Measurements from ENCODE around the gene PSMB1.
"Not testable (repeated sequence)": the region's sequence is repeated elsewhere in the genome, so short reads cannot be mapped to it uniquely, and the experiment has no call there.

Gene PSMB1

GRCh38 chr6:170512249-170512648 lies 40.9 kb downstream of the PSMB1 start:
- Histone ChIP-seq H3K9me3 (ENCODE audit: insufficient read depth, low read depth, low read length) (no peaks in the 10 kb centered on the region), H3K9ac (ENCODE audit: low read depth, low read length) (no peak overlapping the region), H3K27me3 (ENCODE audit: insufficient read depth, low read length) (no peaks in the 10 kb centered on the region), H3K4me3 (ENCODE audit: low read length) (no peak overlapping the region), H3K27ac (ENCODE audit: low read depth, low read length) (no peak overlapping the region), H3K36me3 (ENCODE audit: insufficient read depth, low read length) (no peaks in the 10 kb centered on the region), H3K4me1 (ENCODE audit: insufficient read depth, low read length) (no peaks in the 10 kb centered on the region)
- WGBS, result 98% methylated on average over 4 of the region's 4 CpGs

GRCh38 chr6:170510631-170511030 lies 42.5 kb downstream of the PSMB1 start:
- no peaks in the 10 kb centered on the region for H3K36me3 ChIP-seq (ENCODE audit: insufficient read depth, low read length)
- H3K27ac ChIP-seq (ENCODE audit: low read depth, low read length), result no peak overlapping the region
- no peaks in the 10 kb centered on the region for H3K9me3 ChIP-seq (ENCODE audit: insufficient read depth, low read depth, low read length)
- H3K4me3 ChIP-seq (ENCODE audit: low read length), result no peak overlapping the region
- H3K4me1 ChIP-seq (ENCODE audit: insufficient read depth, low read length), result no peaks in the 10 kb centered on the region
- no peaks in the 10 kb centered on the region for H3K27me3 ChIP-seq (ENCODE audit: insufficient read depth, low read length)
- no peak overlapping the region for H3K9ac ChIP-seq (ENCODE audit: low read depth, low read length)
- WGBS, result 95% methylated on average over 20 of the region's 20 CpGs

- no peak overlapping the region for H3K4me3 ChIP-seq (ENCODE audit: low read length)
- H3K9ac ChIP-seq (ENCODE audit: low read depth, low read length), result no peak overlapping the region
- H3K4me1 ChIP-seq (ENCODE audit: insufficient read depth, low read length), result no peaks in the 10 kb centered on the region
- no peaks in the 10 kb centered on the region for H3K9me3 ChIP-seq (ENCODE audit: insufficient read depth, low read depth, low read length)
- whole genome bisulfite sequencing, result 91% methylated on average over 3 of the region's 3 CpGs
- H3K27me3 ChIP-seq (ENCODE audit: insufficient read depth, low read length), result no peaks in the 10 kb centered on the region
- H3K27ac ChIP-seq (ENCODE audit: low read depth, low read length), result no peak overlapping the region
- H3K36me3 ChIP-seq (ENCODE audit: insufficient read depth, low read length), result no peaks in the 10 kb centered on the region
These were observed 43.4 kb downstream of the PSMB1 start for GRCh38 chr6:170509723-170510018.

GRCh38 chr6:170508892-170509722 lies 44.0 kb downstream of the PSMB1 start:
- not testable (repeated sequence) for H3K9ac ChIP-seq (ENCODE audit: low read depth, low read length); H3K4me1 ChIP-seq (ENCODE audit: insufficient read depth, low read length); H3K36me3 ChIP-seq (ENCODE audit: insufficient read depth, low read length); H3K27ac ChIP-seq (ENCODE audit: low read depth, low read length); H3K4me3 ChIP-seq (ENCODE audit: low read length); H3K27me3 ChIP-seq (ENCODE audit: insufficient read depth, low read length); H3K9me3 ChIP-seq (ENCODE audit: insufficient read depth, low read depth, low read length)
- 89% methylated on average over 5 of the region's 5 CpGs for WGBS

GRCh38 chr6:170508275-170508674 lies 44.8 kb downstream of the PSMB1 start:
- not testable (repeated sequence) for H3K4me1 ChIP-seq (ENCODE audit: insufficient read depth, low read length); H3K9me3 ChIP-seq (ENCODE audit: insufficient read depth, low read depth, low read length); H3K27ac ChIP-seq (ENCODE audit: low read depth, low read length); H3K27me3 ChIP-seq (ENCODE audit: insufficient read depth, low read length); H3K9ac ChIP-seq (ENCODE audit: low read depth, low read length); H3K4me3 ChIP-seq (ENCODE audit: low read length); H3K36me3 ChIP-seq (ENCODE audit: insufficient read depth, low read length)
- WGBS, result no CpG with 5 or more reads among the region's 1 CpG

- not testable (repeated sequence) for H3K4me1 ChIP-seq (ENCODE audit: insufficient read depth, low read length); H3K36me3 ChIP-seq (ENCODE audit: insufficient read depth, low read length); H3K4me3 ChIP-seq (ENCODE audit: low read length); H3K27me3 ChIP-seq (ENCODE audit: insufficient read depth, low read length); H3K9me3 ChIP-seq (ENCODE audit: insufficient read depth, low read depth, low read length); H3K27ac ChIP-seq (ENCODE audit: low read depth, low read length); H3K9ac ChIP-seq (ENCODE audit: low read depth, low read length)
- 89% methylated on average over 2 of the region's 2 CpGs for WGBS
These were observed 45.4 kb downstream of the PSMB1 start for GRCh38 chr6:170507728-170508127.

GRCh38 chr6:170506446-170506845 lies 46.7 kb downstream of the PSMB1 start:
- H3K9me3 ChIP-seq (ENCODE audit: insufficient read depth, low read depth, low read length), result peaks cover 4% of the 10 kb centered on the region
- WGBS, result 87% methylated on average over 4 of the region's 4 CpGs
- no peak overlapping the region for H3K27ac ChIP-seq (ENCODE audit: low read depth, low read length)
- 0 out of 2 replicates have a peak, but pooled peaks cover 2% of the 10 kb centered on the region for H3K27me3 ChIP-seq (ENCODE audit: insufficient read depth, low read length)
- H3K4me1 ChIP-seq (ENCODE audit: insufficient read depth, low read length), result no peaks in the 10 kb centered on the region
- no peaks in the 10 kb centered on the region for H3K36me3 ChIP-seq (ENCODE audit: insufficient read depth, low read length)
- no peak overlapping the region for H3K9ac ChIP-seq (ENCODE audit: low read depth, low read length)
- no peak overlapping the region for H3K4me3 ChIP-seq (ENCODE audit: low read length)

- WGBS, result 89% methylated on average over 9 of the region's 9 CpGs
- H3K9me3 ChIP-seq (ENCODE audit: insufficient read depth, low read depth, low read length), result peaks cover 4% of the 10 kb centered on the region
- H3K4me3 ChIP-seq (ENCODE audit: low read length), result no peak overlapping the region
These were observed 47.8 kb downstream of the PSMB1 start for GRCh38 chr6:170505306-170505705.

GRCh38 chr6:170504479-170504878 lies 48.6 kb downstream of the PSMB1 start:
- 0 out of 2 replicates have a peak, but pooled peaks cover 2% of the 10 kb centered on the region for H3K27me3 ChIP-seq (ENCODE audit: insufficient read depth, low read length)
- H3K27ac ChIP-seq (ENCODE audit: low read depth, low read length), result no peak overlapping the region
- no peak overlapping the region for H3K4me3 ChIP-seq (ENCODE audit: low read length)
- WGBS, result 95% methylated on average over 4 of the region's 4 CpGs
- no peak overlapping the region for H3K9ac ChIP-seq (ENCODE audit: low read depth, low read length)
- H3K36me3 ChIP-seq (ENCODE audit: insufficient read depth, low read length), result no peaks in the 10 kb centered on the region
- H3K9me3 ChIP-seq (ENCODE audit: insufficient read depth, low read depth, low read length), result peaks cover 4% of the 10 kb centered on the region
- H3K4me1 ChIP-seq (ENCODE audit: insufficient read depth, low read length), result no peaks in the 10 kb centered on the region

More at GRCh38 chr6:170505306-170505705, 47.8 kb downstream of the PSMB1 start:
- Histone ChIP-seq H3K36me3 (ENCODE audit: insufficient read depth, low read length) (no peaks in the 10 kb centered on the region), H3K27ac (ENCODE audit: low read depth, low read length) (no peak overlapping the region), H3K27me3 (ENCODE audit: insufficient read depth, low read length) (0 out of 2 replicates have a peak, but pooled peaks cover 2% of the 10 kb centered on the region), H3K9ac (ENCODE audit: low read depth, low read length) (no peak overlapping the region), H3K4me1 (ENCODE audit: insufficient read depth, low read length) (no peaks in the 10 kb centered on the region)

GRCh38 chr6:170503414-170503761 lies 49.7 kb downstream of the PSMB1 start:
- Histone ChIP-seq H3K27ac (ENCODE audit: low read depth, low read length) (no peak overlapping the region), H3K9me3 (ENCODE audit: insufficient read depth, low read depth, low read length) (peaks cover 4% of the 10 kb centered on the region), H3K36me3 (ENCODE audit: insufficient read depth, low read length) (no peaks in the 10 kb centered on the region), H3K4me1 (ENCODE audit: insufficient read depth, low read length) (no peaks in the 10 kb centered on the region), H3K9ac (ENCODE audit: low read depth, low read length) (no peak overlapping the region), H3K4me3 (ENCODE audit: low read length) (no peak overlapping the region), H3K27me3 (ENCODE audit: insufficient read depth, low read length) (0 out of 2 replicates have a peak, but pooled peaks cover 2% of the 10 kb centered on the region)

GRCh38 chr6:170502733-170503413 lies 50.2 kb downstream of the PSMB1 start:
- 87% methylated on average over 2 of the region's 2 CpGs for WGBS
- H3K4me3 ChIP-seq (ENCODE audit: low read length); H3K27ac ChIP-seq (ENCODE audit: low read depth, low read length); H3K36me3 ChIP-seq (ENCODE audit: insufficient read depth, low read length); H3K9ac ChIP-seq (ENCODE audit: low read depth, low read length); H3K27me3 ChIP-seq (ENCODE audit: insufficient read depth, low read length); H3K9me3 ChIP-seq (ENCODE audit: insufficient read depth, low read depth, low read length); H3K4me1 ChIP-seq (ENCODE audit: insufficient read depth, low read length): not testable (repeated sequence)
